HG02852 (cell line): ENCODE measurements around the gene XPO6.

ENCODE experiments used
- ATAC-seq: cut with Tn5 transposase; IDR thresholded peaks from one replicate; pipeline ENCODE4 v1.9.1; 2021; ENCODE audit warnings: mild to moderate bottlenecking, moderate library complexity; ENCODE audit not compliant: unreplicated experiment

The XPO6 gene

DNA sequence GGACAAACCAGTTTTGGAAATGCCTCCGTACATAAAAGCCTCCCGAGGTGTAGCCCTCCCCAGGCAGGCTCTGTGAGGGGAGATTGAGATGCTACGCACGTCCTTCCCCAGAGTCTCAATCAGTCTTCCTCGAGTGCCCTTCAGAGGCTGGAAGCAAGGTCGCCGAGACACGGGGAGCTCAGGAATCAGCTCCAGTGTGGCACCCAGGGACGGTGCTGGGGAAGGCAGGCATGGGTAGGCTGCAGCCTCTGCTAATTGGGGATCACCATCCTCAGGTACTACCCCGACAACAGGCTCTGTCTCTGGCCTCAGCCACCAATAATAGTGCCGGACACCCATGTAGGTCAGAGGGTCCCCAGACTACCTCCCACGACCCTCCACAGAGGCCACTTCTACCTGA, 120.1 kb downstream of the XPO6 start:
- ATAC-seq: no peak

DNA sequence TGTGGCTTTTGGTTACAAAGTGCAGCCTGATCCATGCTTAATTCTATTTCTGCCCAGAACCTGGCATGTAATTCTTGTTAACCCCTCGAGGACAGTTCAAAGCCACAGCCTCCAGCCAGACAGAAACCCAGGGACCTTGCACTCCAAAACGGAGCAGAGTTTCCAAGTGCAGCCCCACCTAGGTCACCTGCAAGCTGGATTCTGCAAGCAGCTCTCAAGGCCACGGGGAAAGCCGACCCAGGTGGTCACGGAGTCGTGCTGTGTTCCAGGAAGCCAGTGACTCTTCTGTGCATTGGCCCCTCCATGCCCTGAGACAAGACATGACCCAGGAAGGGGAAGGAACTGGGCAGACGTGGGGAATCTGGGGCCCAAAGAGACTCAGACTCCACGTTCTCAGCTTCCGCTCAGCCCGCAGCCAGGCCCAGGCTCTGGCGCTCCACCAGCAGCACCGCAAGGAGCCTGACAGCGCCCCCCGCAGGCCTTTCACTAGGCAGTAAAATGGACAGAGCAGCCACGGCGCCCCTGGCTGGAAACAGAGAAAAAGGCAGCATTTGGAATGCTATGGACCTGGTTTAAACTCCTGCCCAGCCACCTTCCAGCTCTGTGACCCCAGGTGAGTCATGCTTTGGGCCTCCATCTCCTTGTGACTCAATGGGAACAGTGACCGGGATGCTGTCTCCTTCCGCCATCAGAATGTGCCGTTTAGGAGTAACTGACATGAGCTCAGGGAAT, 121.0 kb downstream of the XPO6 start:
- ATAC-seq: no peak

DNA sequence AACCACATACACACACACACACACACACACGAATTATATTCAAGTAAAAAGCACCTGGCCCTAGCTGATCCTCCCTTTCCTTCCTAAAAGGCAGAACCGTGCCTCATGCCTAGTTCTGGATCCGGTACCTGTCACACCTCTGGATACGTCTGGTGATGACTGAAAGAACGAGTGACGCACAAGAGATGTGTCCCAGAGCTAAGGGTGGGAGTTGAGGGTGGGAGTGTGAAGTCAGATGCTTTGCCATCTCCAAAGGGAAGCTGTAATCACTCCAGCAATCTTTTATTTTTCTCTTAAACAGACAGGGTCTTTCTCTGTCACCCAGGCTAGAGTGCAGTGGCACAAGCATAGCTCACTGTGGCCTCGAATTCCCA, 121.8 kb downstream of the XPO6 start:
- ATAC-seq: no peak

DNA sequence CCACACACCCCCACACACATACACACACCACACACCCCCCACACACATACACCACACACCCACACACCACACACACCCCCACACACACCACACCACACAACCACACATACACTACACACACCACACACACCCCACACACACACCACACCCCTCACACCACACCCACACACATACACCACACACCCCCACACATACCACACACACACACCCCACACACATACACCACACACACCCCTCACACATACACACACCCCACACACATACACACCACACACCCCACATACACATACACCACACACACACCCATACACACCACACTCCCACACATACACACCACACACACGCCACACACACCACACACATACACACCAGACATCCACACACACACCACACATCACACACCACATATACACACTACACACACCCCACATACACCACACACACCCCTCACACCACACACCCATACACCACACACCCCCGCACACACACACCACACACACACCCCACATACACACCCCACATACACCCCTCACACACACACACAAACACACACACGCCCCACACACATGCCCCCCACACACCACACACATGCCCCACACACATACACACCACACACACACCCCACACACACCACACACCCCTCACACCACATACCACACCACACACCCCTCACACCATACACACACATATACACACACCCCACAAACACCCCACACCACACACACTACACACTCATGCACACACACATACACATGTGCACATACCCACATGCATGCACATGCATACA, 122.4 kb downstream of the XPO6 start:
- ATAC-seq: no peak

DNA sequence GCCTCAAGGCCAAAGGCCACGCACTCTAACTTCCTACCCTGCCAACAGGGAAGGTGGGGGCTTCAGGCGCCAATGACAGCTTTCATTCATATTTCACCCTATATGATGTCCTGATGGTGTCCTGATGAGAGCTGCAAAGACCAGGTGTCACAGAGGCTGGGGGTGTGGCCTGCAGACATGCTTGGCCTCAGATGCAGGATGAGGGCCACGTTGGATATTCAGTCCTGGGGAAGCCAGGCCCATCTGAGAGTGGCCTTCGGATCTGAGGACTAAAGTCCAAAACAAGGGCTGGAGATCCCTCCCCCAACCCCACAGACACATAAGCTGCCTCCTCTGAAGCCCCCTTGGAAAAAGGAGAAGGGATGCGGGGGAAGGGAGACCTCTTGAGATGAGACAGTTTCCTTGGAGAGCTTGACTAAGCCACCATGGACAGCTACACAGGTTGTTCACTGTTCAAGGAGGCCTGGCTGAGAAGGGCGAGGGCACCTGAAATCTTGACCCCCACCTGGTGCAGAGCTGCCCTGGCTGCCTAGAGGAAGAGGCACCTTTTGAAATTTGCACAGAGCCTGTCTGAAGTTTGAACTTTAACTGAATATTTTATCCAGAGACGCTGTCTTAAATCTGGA, 124.0 kb downstream of the XPO6 start:
- no peak for ATAC-seq

DNA sequence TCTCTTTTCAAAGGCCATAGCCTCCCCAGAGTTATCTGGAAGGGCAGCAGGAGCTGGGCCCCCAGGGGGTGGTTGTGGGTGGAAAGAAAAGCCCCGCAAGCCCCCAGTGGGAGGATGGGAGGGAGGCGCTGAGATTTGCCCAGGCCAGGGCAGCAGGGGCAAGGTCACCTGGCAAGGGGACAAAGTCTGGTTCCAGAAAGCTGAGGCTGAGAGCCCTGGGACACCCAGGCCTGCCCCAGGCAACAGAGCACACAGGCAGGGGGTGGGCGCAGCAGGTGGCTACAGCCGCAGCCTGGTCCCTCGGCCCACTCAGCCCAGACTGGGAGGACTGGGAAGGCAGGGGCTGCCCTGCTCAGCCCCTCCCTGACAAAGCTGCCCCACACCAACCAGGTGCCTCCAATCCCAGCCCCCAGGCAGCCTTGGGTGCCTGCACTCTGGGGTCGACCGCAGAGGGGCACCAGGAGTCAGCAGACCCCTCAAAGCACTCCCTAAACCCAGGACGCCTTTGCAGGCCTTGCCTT, 124.6 kb downstream of the XPO6 start:
- ATAC-seq: no peak

DNA sequence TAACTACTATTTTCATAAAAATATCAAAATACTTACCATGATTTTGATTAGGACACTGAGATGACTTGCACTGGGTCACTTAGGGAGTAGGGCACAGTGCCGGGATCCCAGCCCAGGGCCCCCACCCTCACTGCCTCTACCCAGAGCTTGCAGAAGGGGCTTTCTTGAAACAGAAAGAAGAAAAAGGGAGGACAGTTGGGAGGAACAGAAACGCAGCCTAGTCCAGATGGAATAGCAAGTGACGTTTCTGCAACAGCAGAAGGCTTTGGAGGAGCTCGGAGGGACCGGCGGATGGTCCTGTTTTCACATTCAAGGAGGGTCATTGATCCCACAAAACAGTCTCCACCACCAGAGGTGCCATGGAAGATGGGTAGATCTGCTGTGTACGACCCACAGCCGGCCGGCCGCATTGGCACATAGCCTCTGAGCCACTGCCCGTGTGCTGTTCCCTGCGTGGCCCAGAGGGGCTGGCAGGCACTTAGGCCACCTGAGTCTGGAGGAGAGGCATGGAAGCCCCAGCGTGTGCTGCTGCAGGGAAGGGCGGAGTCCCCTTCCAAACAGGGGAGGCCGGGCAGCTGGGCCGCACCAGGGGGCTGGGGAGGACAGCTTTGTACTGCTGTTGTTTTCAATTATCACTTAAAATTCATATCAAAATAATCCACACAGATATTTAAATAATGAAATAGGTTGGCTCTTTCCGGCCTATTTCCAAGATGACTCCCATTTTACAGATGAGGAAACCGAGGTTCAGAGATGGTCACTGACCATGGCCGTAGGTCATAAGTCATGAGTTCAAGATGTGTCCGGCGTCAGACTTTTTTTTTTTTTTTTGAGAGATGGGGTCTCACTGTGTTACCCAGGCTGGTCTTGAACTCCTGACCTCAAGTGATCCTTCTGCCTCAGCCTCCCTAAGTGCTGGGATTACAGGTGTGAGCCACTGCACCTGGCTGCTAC, 125.3 kb downstream of the XPO6 start:
- ATAC-seq: no peak

DNA sequence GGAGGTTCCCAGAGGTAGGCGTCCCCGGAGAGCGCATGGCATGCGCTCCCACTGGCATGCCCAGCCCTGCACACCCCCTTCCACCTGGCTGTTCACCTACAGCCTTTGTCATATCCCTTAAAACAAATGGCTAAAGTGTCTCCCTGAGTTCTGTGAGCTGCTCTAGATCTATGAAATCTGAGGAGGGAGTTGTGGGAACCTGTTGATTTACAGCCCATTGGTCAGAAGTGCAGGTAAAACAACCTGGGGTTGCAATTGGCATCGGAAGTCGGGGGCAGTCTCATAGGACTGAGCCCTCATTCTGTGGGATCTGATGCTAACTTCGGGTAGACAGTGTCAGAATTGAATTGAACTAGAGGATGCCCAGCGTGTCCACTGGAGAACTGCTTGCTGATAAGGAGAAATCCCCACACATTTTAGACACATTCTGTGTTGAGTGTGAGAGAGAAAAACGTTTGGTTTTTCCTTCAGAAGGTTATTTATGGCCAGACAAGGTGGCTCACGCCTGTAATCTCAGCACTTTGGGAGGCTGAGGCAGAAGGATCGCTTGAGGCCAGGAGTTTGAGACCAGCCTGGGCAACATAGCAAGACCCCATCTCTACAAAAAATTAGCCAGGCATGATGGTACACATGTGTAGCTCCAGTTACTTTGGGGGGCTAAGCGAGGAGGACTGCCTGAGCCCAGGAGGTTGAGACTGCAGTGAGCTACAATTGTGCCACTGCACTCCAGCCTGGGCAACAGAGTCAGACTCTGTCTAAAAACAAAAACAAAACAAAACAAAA, 126.2 kb downstream of the XPO6 start:
- ATAC-seq: no peak

DNA sequence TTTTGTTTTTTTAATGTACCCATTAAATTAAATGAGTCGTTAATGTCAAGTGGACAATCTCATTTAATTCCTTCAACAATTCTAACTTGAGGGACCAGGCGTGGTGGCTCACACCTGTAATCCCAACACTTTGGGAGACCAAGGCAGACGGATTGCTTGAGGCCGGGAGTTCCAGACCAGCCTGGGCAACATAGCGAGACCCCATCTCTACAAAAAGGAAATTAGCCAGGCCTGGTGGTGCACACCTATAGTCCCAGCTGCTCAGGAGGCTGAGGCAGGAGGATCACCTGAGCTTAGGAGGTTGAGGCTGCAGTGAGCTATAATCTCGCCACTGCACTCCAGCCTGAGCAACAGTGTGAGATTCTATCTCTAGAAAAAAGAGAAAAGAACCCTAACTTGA, 127.6 kb downstream of the XPO6 start:
- ATAC-seq: no peak

DNA sequence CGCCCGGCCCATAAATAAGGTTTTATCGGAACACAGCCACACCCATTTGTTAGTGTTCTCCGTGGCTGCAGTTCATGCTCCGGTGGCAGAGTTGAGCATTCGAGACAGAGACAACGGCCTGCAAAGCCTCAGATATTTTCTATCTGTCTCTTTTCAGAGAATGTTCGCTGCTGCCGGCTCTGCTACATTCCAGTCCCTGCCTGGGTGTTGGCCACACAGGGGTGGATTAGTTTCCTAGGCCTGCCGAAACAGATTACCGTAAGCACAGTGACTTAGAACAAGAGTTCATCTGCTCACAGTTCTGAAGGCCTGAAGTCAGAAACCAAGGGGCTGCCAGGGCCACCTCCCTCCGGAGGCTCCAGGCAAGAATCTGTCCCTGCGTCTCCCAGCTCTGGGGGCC, 129.1 kb downstream of the XPO6 start:
- no peak for ATAC-seq

DNA sequence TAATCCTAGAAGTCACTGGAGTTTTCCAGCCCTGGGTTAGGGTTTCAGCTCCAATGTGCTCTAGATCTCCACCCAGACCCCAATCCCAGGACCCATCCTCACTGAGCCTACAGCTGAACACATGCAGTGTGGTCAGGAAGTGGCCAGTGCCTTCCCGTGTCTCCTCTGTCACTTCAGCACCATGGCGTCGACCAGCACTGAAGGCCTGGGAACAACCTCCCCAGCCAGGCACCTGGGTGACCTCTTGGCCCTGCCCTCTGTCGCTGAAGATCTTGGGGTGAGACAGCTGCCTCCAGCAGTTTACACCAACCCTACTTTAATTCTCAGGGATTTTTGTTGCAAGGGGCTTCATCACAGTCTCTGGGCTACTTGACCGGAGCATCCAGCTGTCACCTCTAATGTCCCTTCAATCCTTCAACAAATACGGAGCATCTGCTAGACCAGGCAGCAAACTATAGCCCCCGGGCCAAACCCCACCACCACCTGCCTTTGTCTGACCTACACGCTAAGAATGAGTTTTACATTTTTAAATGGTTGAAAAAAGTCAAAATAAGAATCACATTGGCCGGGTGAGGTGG, 130.3 kb downstream of the XPO6 start:
- no peak for ATAC-seq

DNA sequence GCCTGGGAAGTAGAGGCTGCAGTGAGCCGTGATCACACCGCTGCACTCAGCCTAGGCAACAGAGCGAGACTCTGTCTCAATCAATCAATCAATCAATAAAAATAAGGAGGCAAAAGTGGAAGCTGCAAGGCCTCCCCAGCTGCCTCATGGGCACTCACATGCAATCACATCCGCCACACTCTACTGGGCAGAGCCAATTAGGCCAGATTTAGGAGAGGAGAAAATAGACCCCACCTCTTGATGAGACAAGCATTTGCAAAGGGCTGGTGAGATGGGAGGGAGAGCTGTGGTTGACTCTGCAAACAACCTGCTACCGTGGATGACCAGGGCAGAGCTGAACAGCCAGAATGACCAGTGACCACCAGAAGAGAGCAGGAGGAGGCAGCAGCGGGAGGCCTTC, 133.5 kb downstream of the XPO6 start:
- ATAC-seq: no peak

DNA sequence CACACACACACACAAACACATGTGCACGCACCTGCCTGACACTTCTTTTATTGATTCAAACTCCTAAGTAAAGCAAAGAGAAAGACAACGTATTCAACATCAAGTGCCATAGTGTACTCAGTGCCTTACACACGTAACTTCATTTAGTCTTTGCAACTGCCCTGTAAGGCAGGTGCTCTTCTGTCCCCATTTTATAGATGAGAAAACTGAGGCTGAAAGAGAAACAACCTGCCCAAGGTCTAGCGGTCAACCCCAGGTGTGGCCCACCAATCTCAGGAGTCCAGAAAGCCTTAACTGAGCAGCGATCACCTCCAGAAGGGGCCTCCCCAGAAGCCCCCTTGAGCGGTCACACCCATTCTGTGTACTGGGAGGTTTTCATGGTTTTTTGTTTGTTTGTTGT, 137.9 kb downstream of the XPO6 start:
- no peak for ATAC-seq

DNA sequence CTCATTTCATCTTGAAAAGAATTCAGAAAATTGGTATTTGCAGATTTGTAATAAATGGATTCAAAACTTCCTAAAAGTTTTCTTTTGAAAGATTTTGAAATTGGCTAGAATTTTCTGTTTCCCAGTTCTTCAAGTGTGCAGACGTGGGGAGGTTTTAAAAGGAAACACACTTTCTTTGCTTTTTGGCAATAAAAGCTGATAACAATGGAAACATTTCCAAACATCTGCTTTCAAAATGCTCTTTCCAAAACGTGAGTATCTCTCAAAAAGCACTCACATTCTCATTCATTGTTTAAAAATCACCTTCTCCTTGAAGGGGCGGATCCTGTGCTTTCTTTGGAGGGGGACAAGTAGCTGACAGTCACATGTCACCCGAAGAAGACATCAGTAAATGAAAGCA, 139.7 kb downstream of the XPO6 start:
- no peak for ATAC-seq

DNA sequence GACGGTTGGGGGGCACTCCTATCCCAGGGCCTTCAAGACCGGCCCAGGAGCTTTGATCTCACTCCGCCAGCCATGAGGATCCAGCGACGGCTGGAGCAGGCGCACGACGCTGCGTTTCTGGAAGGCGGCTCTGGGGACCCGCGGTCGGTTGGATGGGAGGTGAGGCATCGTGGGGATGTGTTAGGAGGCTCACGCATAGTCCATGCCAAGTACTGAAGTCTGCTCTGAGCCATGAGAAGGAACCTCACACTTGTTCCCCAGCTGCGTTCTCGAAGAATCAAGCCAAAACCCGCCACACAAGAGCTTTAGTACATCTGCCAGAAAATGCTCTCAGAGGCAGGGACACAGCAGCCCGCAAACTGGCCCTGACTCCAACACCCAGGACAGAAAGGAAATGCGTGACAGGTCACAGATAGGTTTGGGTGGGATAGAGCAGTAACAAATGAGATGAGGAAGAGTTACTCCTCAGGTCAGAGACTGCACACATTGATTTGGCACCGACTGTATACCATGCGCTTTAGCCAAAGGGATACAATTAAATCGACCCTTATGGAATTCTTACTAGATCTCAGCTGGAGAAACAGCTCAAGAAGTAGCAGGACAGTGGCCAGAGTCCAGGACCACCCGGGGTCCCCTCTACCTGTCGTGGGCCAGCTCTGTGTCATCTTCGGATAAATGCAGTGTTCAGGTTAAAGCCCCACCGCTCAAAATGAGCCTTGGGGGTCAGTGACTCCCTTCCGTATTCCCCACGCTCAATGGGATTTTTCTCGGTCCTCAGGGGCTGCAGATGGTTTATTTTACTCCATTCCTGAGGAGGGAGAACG, 141.6 kb downstream of the XPO6 start:
- ATAC-seq: no peak

DNA sequence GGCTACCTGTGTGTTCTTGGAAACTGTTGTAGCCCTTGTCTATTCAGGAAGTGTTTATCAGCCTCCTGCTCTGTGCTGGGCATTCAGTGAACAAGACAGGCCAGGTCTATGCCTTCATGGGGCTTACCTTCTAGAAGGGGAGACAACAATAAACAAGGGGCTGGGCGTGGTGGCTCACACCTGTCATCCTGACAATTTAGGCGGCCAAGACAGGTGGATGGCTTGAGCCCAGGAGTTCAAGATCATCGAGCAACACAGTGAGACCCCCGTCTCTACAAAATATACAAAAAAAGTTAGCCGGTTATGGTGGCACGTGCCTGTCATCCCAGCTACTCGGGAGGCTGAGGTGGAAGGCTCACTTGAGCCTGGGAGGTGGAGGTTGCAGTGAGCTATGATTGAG, 142.8 kb downstream of the XPO6 start:
- ATAC-seq: no peak

DNA sequence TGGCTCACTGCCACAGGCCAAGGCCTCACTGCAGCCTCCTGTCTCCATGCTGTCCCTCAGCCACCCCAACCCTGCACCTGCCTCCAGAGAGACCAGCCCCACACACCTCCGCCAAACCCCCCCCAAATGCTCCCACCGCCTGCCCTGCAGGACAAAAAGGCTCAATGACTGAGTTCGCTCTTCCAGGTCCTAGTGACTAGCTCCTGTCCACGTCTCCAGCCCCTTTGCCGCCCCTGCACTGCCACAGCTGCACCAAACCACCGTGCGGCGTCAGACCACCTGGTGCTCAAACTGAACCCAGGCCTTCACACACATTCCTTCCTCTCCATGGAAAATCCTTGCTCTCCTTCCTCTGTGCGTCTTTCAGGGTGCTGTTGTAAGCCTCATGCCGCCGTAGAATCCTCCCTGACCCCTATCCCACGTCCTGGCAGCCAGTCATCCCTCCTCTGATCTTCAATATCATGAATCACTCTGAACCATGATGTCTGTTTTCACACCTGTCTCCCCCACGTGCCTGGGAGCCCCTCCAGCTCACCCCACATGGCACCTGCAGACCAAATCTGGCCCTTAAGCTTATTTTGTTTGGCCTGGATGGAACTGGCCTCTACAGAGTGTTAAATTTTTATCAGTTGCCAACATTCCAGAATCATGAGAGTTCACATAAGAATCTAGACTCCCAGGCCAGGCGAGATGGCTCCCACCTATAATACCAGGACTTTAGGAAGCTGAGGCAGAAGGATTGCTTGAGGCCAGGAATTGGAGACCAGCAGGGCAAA, 144.0 kb downstream of the XPO6 start:
- ATAC-seq: no peak

DNA sequence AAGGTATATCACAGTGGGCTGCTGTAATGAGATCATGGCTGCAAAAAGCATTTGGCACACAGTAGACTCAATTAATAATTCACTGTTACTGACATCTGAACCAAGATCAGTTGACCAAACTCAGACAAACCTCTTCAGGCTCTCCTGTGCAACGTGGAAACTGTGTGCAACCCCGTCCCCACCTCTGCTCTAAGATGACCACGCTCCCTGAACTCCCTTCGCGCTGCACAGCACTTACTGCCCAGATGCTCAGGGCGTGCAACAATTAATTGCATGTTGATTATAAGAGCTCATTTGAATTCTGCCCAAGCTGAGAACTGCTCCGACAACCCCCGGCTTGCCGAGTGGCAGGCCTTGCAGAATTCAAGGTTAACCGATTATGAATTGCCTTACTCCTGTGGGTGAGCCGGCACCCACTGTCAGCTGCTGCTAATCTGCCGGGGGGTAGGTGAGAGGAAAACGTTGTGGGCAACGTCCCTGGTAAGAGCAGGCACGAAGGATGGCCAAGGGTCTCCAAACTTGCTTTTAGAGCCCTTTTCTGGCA, 147.0 kb downstream of the XPO6 start:
- ATAC-seq: no peak
